Neural crest cell (in vitro differentiated cells): ENCODE results near the gene HLA-DOA. TPM values are rescaled to one million over a fixed set of nuclear protein-coding genes. Genes with fewer than 3 reads are reported as not detected.

Experiments used
- DNase-seq: peaks from one replicate; pipeline ENCODE4 v3.0.0; 2021; ENCODE audit warnings: low read depth, mixed read lengths, low spot score
- H3K27ac Mint-ChIP-seq: one replicate; pipeline ENCODE4 v1.8.0; 2021; ENCODE audit warnings: mild to moderate bottlenecking, mixed read lengths; ENCODE audit not compliant: unreplicated experiment
- H3K27me3 Mint-ChIP-seq: 2 replicates; pipeline ENCODE4 v1.8.0; 2021; ENCODE audit warnings: low read depth, mild to moderate bottlenecking, mixed read lengths
- H3K36me3 Mint-ChIP-seq: 2 replicates; pipeline ENCODE4 v1.8.0; 2021; ENCODE audit warnings: low read depth, mild to moderate bottlenecking, mixed read lengths
- H3K4me1 Mint-ChIP-seq: 2 replicates; pipeline ENCODE4 v1.8.0; 2021; ENCODE audit warnings: mixed read lengths
- H3K4me3 Mint-ChIP-seq: one replicate; pipeline ENCODE4 v1.8.0; 2021; ENCODE audit warnings: mild to moderate bottlenecking, mixed read lengths
- H3K9me3 Mint-ChIP-seq: 2 replicates; pipeline ENCODE4 v1.8.0; 2021; ENCODE audit warnings: mixed read lengths
- CTCF ChIP-seq: fragments of 200-600 bp; sonication (generic); conservative IDR thresholded peaks from 2 replicates; pipeline ENCODE4 v1.5.0; 2021; ENCODE audit warnings: antibody characterized with exemption, mild to moderate bottlenecking
- total RNA-seq: library from RNA; stranded (reverse); gene quantifications from 2 replicates; pipeline ENCODE4 v1.2.1, GENCODE V29; 2021

The HLA-DOA gene
- total RNA-seq, 1 donor from 2014 or later = 1.7 TPM

- Mint-ChIP-seq H3K27me3 (peaks cover 7% of the 10 kb centered on the region), H3K27ac (no peak overlapping the region), H3K4me1 (peaks cover 8% of the 10 kb centered on the region), H3K36me3 (no peaks in the 10 kb centered on the region), H3K4me3 (no peak overlapping the region), H3K9me3 (no peaks in the 10 kb centered on the region)
- TF ChIP-seq CTCF = no peak
- DNase-seq = no peak
Measured at GRCh38 chr6:32956176-32956575, 53.2 kb downstream of the HLA-DOA start.

- no peak overlapping the region for H3K27ac Mint-ChIP-seq
- DNase-seq = no peak
- H3K36me3 Mint-ChIP-seq = no peaks in the 10 kb centered on the region
- TF ChIP-seq CTCF = peak; percentile 42
- peaks cover 8% of the 10 kb centered on the region for H3K4me1 Mint-ChIP-seq
- H3K27me3 Mint-ChIP-seq = peaks cover 7% of the 10 kb centered on the region
- no peaks in the 10 kb centered on the region for H3K9me3 Mint-ChIP-seq
- H3K4me3 Mint-ChIP-seq = no peak overlapping the region
Measured at GRCh38 chr6:32954986-32955802, 54.2 kb downstream of the HLA-DOA start.

GRCh38 chr6:32954267-32954666 is 55.1 kb downstream of the HLA-DOA start:
- Mint-ChIP-seq H3K27ac (no peak overlapping the region), H3K4me3 (no peak overlapping the region), H3K9me3 (no peaks in the 10 kb centered on the region), H3K4me1 (peaks cover 8% of the 10 kb centered on the region), H3K36me3 (no peaks in the 10 kb centered on the region), H3K27me3 (peaks cover 7% of the 10 kb centered on the region)
- no peak for TF ChIP-seq CTCF
- DNase-seq = no peak

Other genes with a start within 250 kb of the HLA-DOA start
- gene HLA-DQB2, start 246.1 kb downstream of the HLA-DOA start, total RNA-seq = not detected in 2 replicates
- gene HLA-DOB, start 192.6 kb downstream of the HLA-DOA start, total RNA-seq = 0.28 TPM in 1 of 2 replicates, not detected in the other
- 18.0 and 18.2 TPM in 2 replicates for gene TAP2, start 170.9 kb downstream of the HLA-DOA start, total RNA-seq
- 1.1 and 1.7 TPM in 2 replicates for gene PSMB8, start 165.5 kb downstream of the HLA-DOA start, total RNA-seq
- 2.7 and 2.8 TPM in 2 replicates for gene TAP1, start 155.9 kb downstream of the HLA-DOA start, total RNA-seq
- gene PSMB9, start 155.4 kb downstream of the HLA-DOA start, total RNA-seq = not detected in 2 replicates
- 0.59 and 0.63 TPM in 2 replicates for gene HLA-DMB, start 68.6 kb downstream of the HLA-DOA start, total RNA-seq
- 0.89 and 1.7 TPM in 2 replicates for gene HLA-DMA, start 56.5 kb downstream of the HLA-DOA start, total RNA-seq
- gene BRD2, start 41.0 kb downstream of the HLA-DOA start, total RNA-seq = 312 and 329 TPM in 2 replicates
- gene HLA-DPA1, start 64.1 kb upstream of the HLA-DOA start, total RNA-seq = 1.8 and 3.4 TPM in 2 replicates
- gene HLA-DPB1, start 66.4 kb upstream of the HLA-DOA start, total RNA-seq = 18.7 and 20.4 TPM in 2 replicates
- gene COL11A2, start 182.9 kb upstream of the HLA-DOA start, total RNA-seq = 4.2 and 5.9 TPM in 2 replicates
- gene RXRB, start 191.1 kb upstream of the HLA-DOA start, total RNA-seq = 31.8 and 33.1 TPM in 2 replicates
- 95.7 and 103 TPM in 2 replicates for gene SLC39A7, start 191.3 kb upstream of the HLA-DOA start, total RNA-seq
- gene HSD17B8, start 195.1 kb upstream of the HLA-DOA start, total RNA-seq = 3.3 and 4.4 TPM in 2 replicates
- gene RING1, start 198.9 kb upstream of the HLA-DOA start, total RNA-seq = 61.2 and 61.7 TPM in 2 replicates